Motor neuron (in vitro differentiated cells): ENCODE measurements around the gene NARF. TPM values are rescaled to one million over a fixed set of nuclear protein-coding genes. Genes with fewer than 3 reads are reported as not detected.
A peak's percentile ranks its signal among the peaks of the same experiment; 100 is the strongest.
"Not testable (repeated sequence)": the region's sequence is repeated elsewhere in the genome, so short reads cannot be mapped to it uniquely, and the experiment has no call there.

Experiments used
- ATAC-seq, 8 experiments: fragments of 200-7000 bp; cut with Tn5 transposase; replicated peaks in 6 of 8; 2 replicates each; pipeline ENCODE4 v1.8.0; 2021; ENCODE audit warnings: mild to moderate bottlenecking in 8 of 8, moderate library complexity in 8 of 8
- H3K27ac ChIP-seq, 2 donors: fragments of 250-450 bp; sonication (Bioruptor Pico); 2 replicates each; pipeline ENCODE4 v1.9.0; 2021; ENCODE audit warnings: antibody characterized with exemption in 2 of 2, mild to moderate bottlenecking in 2 of 2, moderate library complexity in 1 of 2
- H3K4me1 ChIP-seq, 2 donors: fragments of 250-450 bp; sonication (Bioruptor Pico); replicated peaks in 1 of 2; 2 replicates each; pipeline ENCODE4 v1.6.1; 2021; ENCODE audit warnings: antibody characterized with exemption in 2 of 2, mild to moderate bottlenecking in 2 of 2, moderate library complexity in 1 of 2
- H3K4me3 ChIP-seq, 5 donors: fragments of 250-450 bp; sonication (Bioruptor Pico); 2 replicates each; pipeline ENCODE4 v1.9.0; 2021; ENCODE audit warnings: antibody characterized with exemption in 5 of 5, mild to moderate bottlenecking in 5 of 5, moderate library complexity in 4 of 5
- WGBS, 10 experiments: fragments of 450-650 bp; shearing (Covaris generic); methylation state at CpG; one replicate each; pipeline ENCODE4 v1.0.0; 2022; 5-methylcytosine and 5-hydroxymethylcytosine counted together
- in situ Hi-C, 9 experiments: fragments of 400-800 bp; cut with MboI; loops; one replicate each; pipeline ENCODE4 v1.15.0; 2021; ENCODE audit warnings: low sequenced_read_pairs in 9 of 9, low pct_unique_long_range_greater_than_20kb in 2 of 9; ENCODE audit not compliant: unreplicated experiment in 9 of 9
- total RNA-seq, 8 experiments: library from RNA; unstranded; fragments of 300-600 nt; gene quantifications; 2 replicates each; pipeline versions ENCODE4 v1.2.3 to v1.2.4, GENCODE V29; 2022

Gene NARF
- total RNA-seq: 100 to 1,000 TPM in 3 of 8 experiments, 10 to 100 TPM in 5; 41.4 to 128 (median 70.6) TPM

- 0 to 1% (median 0%) methylated on average over 2 to 15 of the region's 85 CpGs; no CpG with 5 or more reads in 6 of the 10 experiments for WGBS, 10 experiments
- H3K27ac ChIP-seq: peak within 1 kb of the TSS; percentile 100
- H3K4me1 ChIP-seq: peaks cover 11 to 12% of the 10 kb centered on the region in 2 donors
- H3K4me3 ChIP-seq: peak within 1 kb of the TSS; percentile 87 to 98 (median 95)
- in situ Hi-C loops: no loop called here
- ATAC-seq: peak; percentile 85 to 98 (median 98)
Observed at GRCh38 chr17:82458179-82458884, at the start of gene NARF. Gene NARF (plus strand): TSS chr17:82458741. CDS start chr17:82458804, 63 bp downstream.

- in situ Hi-C loops: loop anchor here in 1 of 9 experiments (10.0 kb wide), 1 partner anchor 54 kb away; the partner anchor contains the start of gene TEX19
- H3K4me3 ChIP-seq: no peak overlapping the region
- no peak for ATAC-seq
- H3K27ac ChIP-seq: no peak overlapping the region
- no peaks in the 10 kb centered on the region for H3K4me1 ChIP-seq
- WGBS, 10 experiments: 80 to 88% methylated on average over 1 to 11 of the region's 21 CpGs; no CpG with 5 or more reads in 8 of the 10 experiments
Observed at GRCh38 chr17:82408938-82409318, 49.6 kb upstream of the NARF start.

GRCh38 chr17:82410014-82410716, 48.4 kb upstream of the NARF start:
- H3K4me1 ChIP-seq: peaks cover 4 to 7% of the 10 kb centered on the region in 2 donors
- H3K27ac ChIP-seq: no peak overlapping the region
- ATAC-seq: no peak
- 80 to 100% (median 93%) methylated on average over 1 to 7 of the region's 14 CpGs; no CpG with 5 or more reads in 2 of the 10 experiments for WGBS, 10 experiments
- in situ Hi-C loops: loop anchor here in 1 of 9 experiments (10.0 kb wide), 1 partner anchor 55 kb away; the partner anchor contains the start of gene TEX19
- H3K4me3 ChIP-seq: no peak overlapping the region

GRCh38 chr17:82411396-82412053, 47.0 kb upstream of the NARF start:
- no peak for ATAC-seq
- 90 to 100% (median 94%) methylated on average over 1 to 15 of the region's 24 CpGs; no CpG with 5 or more reads in 4 of the 10 experiments for WGBS, 10 experiments
- no peak overlapping the region for H3K27ac ChIP-seq
- in situ Hi-C loops: loop anchor here in 1 of 9 experiments (10.0 kb wide), 1 partner anchor 57 kb away; the partner anchor contains the start of gene TEX19
- H3K4me1 ChIP-seq: peaks cover 4 to 7% of the 10 kb centered on the region in 2 donors
- no peak overlapping the region for H3K4me3 ChIP-seq

GRCh38 chr17:82412081-82412480, 46.5 kb upstream of the NARF start:
- in situ Hi-C loops: loop anchor here in 1 of 9 experiments (10.0 kb wide), 1 partner anchor 57 kb away; the partner anchor contains the start of gene TEX19
- not testable (repeated sequence) for H3K27ac ChIP-seq, H3K4me1 ChIP-seq, H3K4me3 ChIP-seq, ATAC-seq
- WGBS, 10 experiments: 100% methylated on average over 2 of the region's 16 CpGs; no CpG with 5 or more reads in 9 of the 10 experiments

GRCh38 chr17:82412535-82413520, 45.7 kb upstream of the NARF start:
- in situ Hi-C loops: loop anchor here in 1 of 9 experiments (10.0 kb wide), 1 partner anchor 58 kb away; the partner anchor contains the start of gene TEX19
- H3K4me1 ChIP-seq: peaks cover 4 to 12% of the 10 kb centered on the region in 2 donors
- ATAC-seq: no peak
- 67 to 95% (median 92%) methylated on average over 2 to 10 of the region's 29 CpGs; no CpG with 5 or more reads in 1 of the 10 experiments for whole genome bisulfite sequencing, 10 experiments
- H3K4me3 ChIP-seq: no peak overlapping the region
- no peak overlapping the region for H3K27ac ChIP-seq

GRCh38 chr17:82414548-82415281, 43.8 kb upstream of the NARF start:
- 0 to 100% (median 14%) methylated on average over 2 to 22 of the region's 38 CpGs; no CpG with 5 or more reads in 2 of the 10 experiments for WGBS, 10 experiments
- in situ Hi-C loops: loop anchor here in 1 of 9 experiments (10.0 kb wide), 1 partner anchor 60 kb away; the partner anchor contains the start of gene TEX19
- no peak overlapping the region for H3K27ac ChIP-seq
- H3K4me1 ChIP-seq: peaks cover 9 to 12% of the 10 kb centered on the region in 2 donors
- peak; percentile 22 to 74 (median 48) for ATAC-seq
- no peak overlapping the region for H3K4me3 ChIP-seq

- 73 to 96% (median 91%) methylated on average over 1 to 9 of the region's 26 CpGs; no CpG with 5 or more reads in 2 of the 10 experiments for WGBS, 10 experiments
- no peak for ATAC-seq
- in situ Hi-C loops: loop anchor here in 1 of 9 experiments (10.0 kb wide), 1 partner anchor 61 kb away; the partner anchor contains the start of gene TEX19
- Histone ChIP-seq H3K4me1 (peaks cover 9 to 12% of the 10 kb centered on the region in 2 donors), H3K27ac (no peak overlapping the region), H3K4me3 (no peak overlapping the region)
Observed at GRCh38 chr17:82415336-82415735, 43.2 kb upstream of the NARF start.

GRCh38 chr17:82415786-82416185, 42.8 kb upstream of the NARF start:
- Histone ChIP-seq H3K4me1 (peaks cover 9 to 12% of the 10 kb centered on the region in 2 donors), H3K27ac (no peak overlapping the region), H3K4me3 (no peak overlapping the region)
- WGBS, 10 experiments: 83 to 100% (median 96%) methylated on average over 1 to 8 of the region's 9 CpGs; no CpG with 5 or more reads in 3 of the 10 experiments
- in situ Hi-C loops: loop anchor here in 1 of 9 experiments (10.0 kb wide), 1 partner anchor 61 kb away; the partner anchor contains the start of gene TEX19
- ATAC-seq: no peak

- peaks cover 9 to 12% of the 10 kb centered on the region in 2 donors for H3K4me1 ChIP-seq
- in situ Hi-C loops: loop anchor here in 1 of 9 experiments (10.0 kb wide), 1 partner anchor 61 kb away; the partner anchor contains the start of gene TEX19
- WGBS, 10 experiments: 73 to 100% (median 92%) methylated on average over 1 to 3 of the region's 4 CpGs; no CpG with 5 or more reads in 5 of the 10 experiments
- no peak overlapping the region for H3K4me3 ChIP-seq
- no peak for ATAC-seq
- no peak overlapping the region for H3K27ac ChIP-seq
Observed at GRCh38 chr17:82416264-82416663, 42.3 kb upstream of the NARF start.

- no peak for ATAC-seq
- no peak overlapping the region for H3K4me3 ChIP-seq
Observed at GRCh38 chr17:82416771-82417170, 41.8 kb upstream of the NARF start.

More at GRCh38 chr17:82416771-82417170, 41.8 kb upstream of the NARF start:
- H3K4me1 ChIP-seq: peaks cover 9 to 12% of the 10 kb centered on the region in 2 donors
- in situ Hi-C loops: loop anchor here in 1 of 9 experiments (10.0 kb wide), 1 partner anchor 62 kb away; the partner anchor contains the start of gene TEX19
- WGBS, 10 experiments: 70 to 100% (median 89%) methylated on average over 1 to 6 of the region's 6 CpGs; no CpG with 5 or more reads in 1 of the 10 experiments
- no peak overlapping the region for H3K27ac ChIP-seq
